Mesendoderm (in vitro differentiated cells): ENCODE measurements around the gene CACNG6. TPM values are rescaled to one million over a fixed set of nuclear protein-coding genes. Genes with fewer than 3 reads are reported as not detected.

Source experiments
- DNase-seq: peaks from one replicate; pipeline ENCODE4 v3.0.0; 2013
- H2AK5ac ChIP-seq: 2 replicates; pipeline ENCODE4 v1.6.1; 2013; ENCODE audit warnings: low read length, inconsistent platforms
- H2BK120ac ChIP-seq: 2 replicates; pipeline ENCODE4 v1.6.1; 2013; ENCODE audit warnings: low read depth, mild to moderate bottlenecking, low read length, moderate library complexity, mixed read lengths
- H2BK15ac ChIP-seq: replicated peaks from 2 replicates; pipeline ENCODE4 v1.6.1; 2013; ENCODE audit warnings: low read depth, mild to moderate bottlenecking, moderate library complexity
- H2BK5ac ChIP-seq: 2 replicates; pipeline ENCODE4 v1.6.1; 2013; ENCODE audit warnings: low read length, inconsistent platforms
- H3K18ac ChIP-seq: 2 replicates; pipeline ENCODE4 v1.6.1; 2013; ENCODE audit warnings: mild to moderate bottlenecking, low read length, mixed read lengths
- H3K23ac ChIP-seq: one replicate; pipeline ENCODE4 v1.6.1; 2013; ENCODE audit warnings: low read length
- H3K27ac ChIP-seq: 2 replicates; pipeline ENCODE4 v1.5.1; 2013; ENCODE audit warnings: low read depth, mild to moderate bottlenecking, inconsistent platforms, low read length, moderate library complexity
- H3K27me3 ChIP-seq: 2 replicates; pipeline ENCODE4 v1.6.1; 2013; ENCODE audit warnings: low read length, control low read depth, mild to moderate bottlenecking, inconsistent platforms; ENCODE audit not compliant: insufficient read depth, poor library complexity
- H3K36me3 ChIP-seq: 2 replicates; pipeline ENCODE4 v1.6.1; 2013; ENCODE audit warnings: low read length, inconsistent platforms; ENCODE audit not compliant: control insufficient read depth, insufficient read depth
- H3K4ac ChIP-seq: one replicate; pipeline ENCODE4 v1.6.1; 2013; ENCODE audit warnings: low read depth, mild to moderate bottlenecking, low read length, moderate library complexity
- H3K4me1 ChIP-seq: 2 replicates; pipeline ENCODE4 v1.6.1; 2013; ENCODE audit warnings: low read depth, low read length, inconsistent platforms; ENCODE audit not compliant: control insufficient read depth
- H3K4me2 ChIP-seq: 2 replicates; pipeline ENCODE4 v1.6.1; 2013; ENCODE audit warnings: low read length
- H3K4me3 ChIP-seq: 2 replicates; pipeline ENCODE4 v1.5.1; 2013; ENCODE audit warnings: mild to moderate bottlenecking, low read length
- H3K56ac ChIP-seq: one replicate; pipeline ENCODE4 v1.6.1; 2013; ENCODE audit warnings: low read length
- H3K79me1 ChIP-seq: 2 replicates; pipeline ENCODE4 v1.6.1; 2013; ENCODE audit warnings: low read length, inconsistent platforms
- H3K79me2 ChIP-seq: 2 replicates; pipeline ENCODE4 v1.6.1; 2013; ENCODE audit warnings: mild to moderate bottlenecking, low read length; ENCODE audit not compliant: control insufficient read depth, insufficient read depth
- H3K9ac ChIP-seq: 2 replicates; pipeline ENCODE4 v1.6.1; 2013; ENCODE audit warnings: low read length, inconsistent platforms
- H4K5ac ChIP-seq: one replicate; pipeline ENCODE4 v1.6.1; 2013; ENCODE audit warnings: low read length
- H4K8ac ChIP-seq: one replicate; pipeline ENCODE4 v1.6.1; 2013; ENCODE audit warnings: low read depth, mild to moderate bottlenecking, control low read depth, low read length, moderate library complexity
- WGBS: extraction: QIAGEN DNeasy Blood & Tissue Kit; methylation state at CpG from one replicate; pipeline ENCODE4 v1.1.7; 2013; ENCODE audit warnings: low lambda C conversion rate, missing lambda C conversion rate; ENCODE audit not compliant: insufficient coverage; ENCODE audit errors: extremely low coverage; 5-methylcytosine and 5-hydroxymethylcytosine counted together
- polyA plus RNA-seq, 2 experiments: library from polyadenylated mRNA; stranded (reverse); fragments of 200-250 nt; gene quantifications; one replicate each; pipeline ENCODE4 v1.2.3, GENCODE V29; 2013

CACNG6 gene
- 0.20 TPM for polyA plus RNA-seq (2013, experiment 1 of 2)
- polyA plus RNA-seq (2013, experiment 2 of 2), result 0.20 TPM

GRCh38 chr19:53991224-53992113, at the start of gene CACNG6:
Gene CACNG6 (plus strand): TSS chr19:53991637. CDS start chr19:53992878, 1,241 bp downstream.
- Histone ChIP-seq H3K4me2 (peak within 1 kb of the TSS; percentile 44), H2BK120ac (no peak within 1 kb of the TSS), H3K4me3 (no peak within 1 kb of the TSS), H2AK5ac (no peak within 1 kb of the TSS), H3K27me3 (no peaks in the 10 kb centered on the region), H4K8ac (no peak within 1 kb of the TSS), H3K9ac (peak within 1 kb of the TSS; percentile 61), H2BK5ac (no peak within 1 kb of the TSS), H3K27ac (no peak within 1 kb of the TSS), H3K79me1 (no peaks in the 10 kb centered on the region), H3K79me2 (no peaks in the 10 kb centered on the region), H3K56ac (peak within 1 kb of the TSS; percentile 74), H3K18ac (peak within 1 kb of the TSS; percentile 56), H3K36me3 (no peaks in the 10 kb centered on the region), H2BK15ac (no peak within 1 kb of the TSS), H4K5ac (no peak within 1 kb of the TSS), H3K4me1 (no peaks in the 10 kb centered on the region), H3K23ac (no peak within 1 kb of the TSS), H3K4ac (peak within 1 kb of the TSS; percentile 46)
- WGBS, result no CpG with 5 or more reads among the region's 66 CpGs
- peak; percentile 67 for DNase-seq

GRCh38 chr19:53942001-53942786, 49.2 kb upstream of the CACNG6 start:
- Histone ChIP-seq H3K79me2 (no peaks in the 10 kb centered on the region), H2BK5ac (no peak overlapping the region), H2AK5ac (no peak overlapping the region), H4K8ac (no peak overlapping the region), H3K56ac (peak overlapping the region; percentile 81), H3K23ac (peak overlapping the region; percentile 45), H2BK15ac (no peak overlapping the region), H2BK120ac (no peak overlapping the region), H3K27ac (no peak overlapping the region), H3K4ac (no peak overlapping the region), H3K18ac (no peak overlapping the region), H3K4me1 (no peaks in the 10 kb centered on the region), H3K9ac (peak overlapping the region; percentile 56), H3K36me3 (no peaks in the 10 kb centered on the region), H3K4me3 (peak overlapping the region; percentile 29), H3K4me2 (peak overlapping the region; percentile 87), H4K5ac (no peak overlapping the region), H3K79me1 (no peaks in the 10 kb centered on the region), H3K27me3 (no peaks in the 10 kb centered on the region)
- WGBS, result no CpG with 5 or more reads among the region's 55 CpGs
- DNase-seq, result peak; percentile 96

DNA sequence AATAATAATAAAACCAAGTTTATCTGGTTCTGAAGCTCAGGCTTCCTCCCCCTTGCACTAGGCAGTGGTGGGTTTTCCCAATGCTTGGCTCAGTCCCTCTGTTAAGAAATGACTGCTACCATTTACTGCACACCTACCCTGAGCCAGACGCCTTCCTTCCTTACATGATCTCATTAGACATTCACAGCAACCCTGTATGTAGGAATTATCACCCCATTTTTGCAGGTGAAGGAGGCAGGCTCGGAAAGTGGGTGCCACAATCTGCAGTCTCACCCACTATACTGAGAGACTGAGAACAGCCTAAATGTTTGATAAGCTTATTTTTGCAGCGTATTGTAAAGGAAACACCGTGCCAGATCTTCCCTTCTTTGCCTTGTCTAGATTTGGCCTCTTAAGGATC, 47.0 kb upstream of the CACNG6 start:
- DNase-seq, result no peak
- no peak overlapping the region for H3K9ac ChIP-seq
- no CpG with 5 or more reads among the region's 4 CpGs for WGBS
- H2AK5ac ChIP-seq, result no peak overlapping the region
- H3K4me2 ChIP-seq, result no peak overlapping the region
- H3K79me2 ChIP-seq, result no peaks in the 10 kb centered on the region
- no peaks in the 10 kb centered on the region for H3K36me3 ChIP-seq
- H4K8ac ChIP-seq, result no peak overlapping the region
- H3K18ac ChIP-seq, result no peak overlapping the region
- no peak overlapping the region for H3K27ac ChIP-seq
- no peak overlapping the region for H3K23ac ChIP-seq
- no peak overlapping the region for H2BK5ac ChIP-seq
- H4K5ac ChIP-seq, result no peak overlapping the region
- H3K79me1 ChIP-seq, result no peaks in the 10 kb centered on the region
- no peak overlapping the region for H3K4ac ChIP-seq
- no peak overlapping the region for H3K56ac ChIP-seq
- H2BK120ac ChIP-seq, result no peak overlapping the region
- no peaks in the 10 kb centered on the region for H3K4me1 ChIP-seq
- H3K27me3 ChIP-seq, result no peaks in the 10 kb centered on the region
- H3K4me3 ChIP-seq, result no peak overlapping the region
- no peak overlapping the region for H2BK15ac ChIP-seq

- no CpG with 5 or more reads among the region's 4 CpGs for WGBS
- Histone ChIP-seq H2BK5ac (no peak overlapping the region), H2BK15ac (no peak overlapping the region), H3K9ac (no peak overlapping the region), H3K79me2 (no peaks in the 10 kb centered on the region), H2BK120ac (no peak overlapping the region), H4K8ac (no peak overlapping the region), H3K4ac (no peak overlapping the region), H3K4me2 (no peak overlapping the region), H3K4me1 (no peaks in the 10 kb centered on the region), H3K27ac (no peak overlapping the region), H2AK5ac (no peak overlapping the region), H4K5ac (no peak overlapping the region), H3K79me1 (no peaks in the 10 kb centered on the region), H3K18ac (no peak overlapping the region), H3K36me3 (no peaks in the 10 kb centered on the region), H3K27me3 (no peaks in the 10 kb centered on the region), H3K4me3 (no peak overlapping the region), H3K56ac (no peak overlapping the region), H3K23ac (no peak overlapping the region)
- no peak for DNase-seq
Observed at GRCh38 chr19:53944933-53945332, 46.5 kb upstream of the CACNG6 start.

- Histone ChIP-seq H2BK5ac (no peak overlapping the region), H3K9ac (no peak overlapping the region), H3K23ac (no peak overlapping the region), H3K18ac (no peak overlapping the region), H3K27me3 (no peaks in the 10 kb centered on the region), H3K4me3 (no peak overlapping the region), H3K27ac (no peak overlapping the region), H3K4me2 (no peak overlapping the region), H3K4ac (no peak overlapping the region), H4K8ac (no peak overlapping the region), H2AK5ac (no peak overlapping the region), H3K79me2 (no peaks in the 10 kb centered on the region), H3K79me1 (no peaks in the 10 kb centered on the region), H4K5ac (no peak overlapping the region), H3K36me3 (no peaks in the 10 kb centered on the region), H2BK15ac (no peak overlapping the region), H3K56ac (no peak overlapping the region), H3K4me1 (no peaks in the 10 kb centered on the region), H2BK120ac (no peak overlapping the region)
- peak; percentile 77 for DNase-seq
- no CpG with 5 or more reads among the region's 9 CpGs for WGBS
Observed at GRCh38 chr19:53945441-53945840, 46.0 kb upstream of the CACNG6 start.
